T-helper 22 cell (primary cell): ENCODE data around the gene PDXP.

Experiments
- DNase-seq: peaks from one replicate; pipeline ENCODE4 v3.0.0-alpha.2; 2020; ENCODE audit warnings: low read depth

PDXP gene

DNA sequence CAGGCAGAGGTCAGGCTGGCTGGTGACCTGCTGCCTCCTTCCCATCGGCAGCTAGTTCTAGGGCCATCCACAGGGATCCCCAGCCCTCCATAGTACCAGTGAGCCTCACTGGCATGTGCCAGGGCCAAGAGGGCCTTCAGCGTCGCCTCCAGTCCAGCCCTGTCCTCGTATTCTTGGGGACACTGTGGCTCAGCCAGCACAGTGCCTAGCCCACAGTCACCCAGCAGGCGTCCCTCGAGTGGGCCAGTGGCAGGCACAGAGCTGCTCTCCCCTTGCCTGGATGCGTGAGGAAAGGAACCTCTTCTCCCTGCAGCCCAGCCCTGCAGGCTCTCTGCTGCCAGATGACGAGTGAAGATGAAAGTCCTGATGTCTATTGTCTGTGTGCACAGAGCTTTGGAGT is 29.7 kb upstream of the PDXP start:
- DNase-seq: no peak

- DNase-seq: no peak
Observed at GRCh38 chr22:37629928-37630327, 28.6 kb upstream of the PDXP start.

- no peak for DNase-seq
Observed at GRCh38 chr22:37630839-37631435, 27.6 kb upstream of the PDXP start.

DNA sequence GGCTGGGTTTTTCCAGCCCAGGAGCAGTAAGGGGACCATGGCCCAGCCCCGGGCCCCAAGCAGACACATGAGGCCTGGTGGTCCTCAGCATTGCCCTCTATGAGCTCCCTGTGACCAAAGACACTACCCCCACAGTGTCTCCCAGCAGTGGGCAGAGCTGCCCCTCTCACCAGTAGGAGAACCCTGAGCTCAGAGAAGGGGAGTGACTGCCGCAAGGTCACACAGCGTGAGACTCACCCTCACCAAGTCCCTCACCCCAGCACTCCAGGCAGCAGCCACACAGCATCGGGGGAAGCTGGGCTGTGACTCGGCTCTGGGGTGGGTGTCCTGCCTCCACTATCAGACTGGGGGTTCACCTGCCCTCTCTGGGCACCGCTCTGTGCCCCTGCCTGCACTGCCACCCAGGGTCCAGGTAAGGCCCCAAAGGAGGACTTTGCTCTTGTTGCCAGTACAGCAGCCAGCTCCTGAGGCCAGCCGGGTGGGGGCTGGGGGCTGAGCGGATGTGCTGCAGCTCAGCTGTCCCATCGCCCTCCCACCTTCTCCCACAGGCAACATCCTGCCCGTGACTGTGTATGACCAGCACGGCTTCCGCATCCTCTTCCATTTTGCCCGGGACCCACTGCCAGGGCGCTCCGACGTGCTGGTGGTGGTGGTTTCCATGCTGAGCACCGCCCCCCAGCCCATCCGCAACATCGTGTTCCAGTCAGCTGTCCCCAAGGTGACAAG is 26.9 kb upstream of the PDXP start:
- no peak for DNase-seq

DNA sequence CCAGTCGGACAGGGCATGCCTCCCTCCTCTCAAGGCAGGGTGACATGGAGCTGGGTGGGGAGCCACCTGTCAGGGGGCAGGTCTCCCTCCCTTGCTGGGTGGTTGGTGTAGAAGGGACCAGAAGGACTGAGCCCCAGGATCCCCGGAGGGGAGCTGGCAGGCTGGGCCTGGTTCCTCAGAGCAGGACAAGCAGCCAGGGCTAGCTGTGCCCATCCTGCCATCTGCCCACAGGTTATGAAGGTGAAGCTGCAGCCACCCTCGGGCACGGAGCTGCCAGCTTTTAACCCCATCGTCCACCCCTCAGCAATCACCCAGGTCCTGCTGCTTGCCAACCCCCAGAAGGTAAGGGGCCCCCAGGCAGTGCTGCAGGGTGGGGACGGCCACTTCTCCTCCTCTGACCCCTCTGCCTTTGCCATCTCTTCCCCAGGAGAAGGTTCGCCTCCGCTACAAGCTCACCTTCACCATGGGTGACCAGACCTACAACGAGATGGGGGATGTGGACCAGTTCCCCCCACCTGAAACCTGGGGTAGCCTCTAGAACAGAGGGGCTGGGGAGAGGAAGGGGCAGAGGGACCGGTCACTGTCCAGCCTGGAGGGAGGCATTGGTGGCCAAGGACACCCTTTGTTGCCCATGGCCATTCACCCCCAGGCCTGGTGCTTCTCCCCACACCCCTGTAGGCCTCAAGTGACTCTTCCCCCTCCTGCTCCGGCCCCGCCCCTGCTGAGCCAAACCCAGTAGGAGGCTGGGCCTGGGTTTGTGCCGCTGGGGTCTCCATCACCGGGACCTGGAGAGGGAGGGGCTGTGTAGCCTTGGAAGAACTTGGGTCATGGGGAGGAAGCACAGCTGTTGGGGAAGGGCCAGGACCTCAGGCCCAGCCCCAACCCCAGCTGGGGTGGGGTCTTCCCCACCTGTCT is 26.1 kb upstream of the PDXP start:
- no peak for DNase-seq

- no peak for DNase-seq
Observed at GRCh38 chr22:37633089-37633624, 25.4 kb upstream of the PDXP start.

DNA sequence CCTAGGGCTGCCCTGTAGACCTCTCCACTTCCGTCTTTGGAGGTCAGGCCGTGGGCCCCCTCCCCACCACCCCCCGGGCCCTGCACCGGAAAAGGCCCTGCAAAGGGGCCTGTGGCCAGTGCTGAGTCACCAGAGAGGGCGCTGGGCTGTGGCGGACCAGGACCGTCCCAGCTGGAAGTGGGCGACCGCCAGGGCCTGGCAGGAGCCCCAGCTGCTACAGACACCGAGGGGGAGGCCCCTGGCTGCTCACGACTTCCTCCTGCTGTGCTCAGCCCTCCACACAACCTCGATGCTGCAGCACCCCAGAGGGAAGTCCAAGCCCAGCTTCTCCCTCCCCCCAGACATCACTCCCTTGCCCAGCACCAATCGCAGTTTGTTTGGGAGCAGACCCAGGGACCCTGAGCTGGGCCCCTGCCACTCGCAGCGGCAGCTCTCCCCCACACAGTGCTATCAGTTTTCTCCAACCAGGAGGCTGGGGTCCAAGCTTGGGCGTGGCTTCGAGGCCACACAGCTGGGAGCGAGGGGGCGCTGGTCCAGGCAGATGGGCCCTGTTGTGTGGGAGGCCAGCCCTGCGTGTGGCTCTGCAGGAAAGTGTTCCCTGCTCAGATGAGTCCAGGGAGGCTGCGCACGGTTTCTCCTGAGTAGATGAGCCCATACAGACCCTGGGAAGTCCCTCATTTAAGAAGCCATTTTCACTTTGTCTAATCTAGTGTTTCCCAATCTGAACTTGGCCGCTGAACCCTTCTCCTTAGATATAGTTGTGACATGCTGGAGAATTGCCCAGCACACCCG is 24.7 kb upstream of the PDXP start:
- peak; percentile 40 for DNase-seq

GRCh38 chr22:37634417-37634924 is 24.1 kb upstream of the PDXP start:
- DNase-seq: no peak

GRCh38 chr22:37635157-37635556 is 23.4 kb upstream of the PDXP start:
- no peak for DNase-seq

DNA sequence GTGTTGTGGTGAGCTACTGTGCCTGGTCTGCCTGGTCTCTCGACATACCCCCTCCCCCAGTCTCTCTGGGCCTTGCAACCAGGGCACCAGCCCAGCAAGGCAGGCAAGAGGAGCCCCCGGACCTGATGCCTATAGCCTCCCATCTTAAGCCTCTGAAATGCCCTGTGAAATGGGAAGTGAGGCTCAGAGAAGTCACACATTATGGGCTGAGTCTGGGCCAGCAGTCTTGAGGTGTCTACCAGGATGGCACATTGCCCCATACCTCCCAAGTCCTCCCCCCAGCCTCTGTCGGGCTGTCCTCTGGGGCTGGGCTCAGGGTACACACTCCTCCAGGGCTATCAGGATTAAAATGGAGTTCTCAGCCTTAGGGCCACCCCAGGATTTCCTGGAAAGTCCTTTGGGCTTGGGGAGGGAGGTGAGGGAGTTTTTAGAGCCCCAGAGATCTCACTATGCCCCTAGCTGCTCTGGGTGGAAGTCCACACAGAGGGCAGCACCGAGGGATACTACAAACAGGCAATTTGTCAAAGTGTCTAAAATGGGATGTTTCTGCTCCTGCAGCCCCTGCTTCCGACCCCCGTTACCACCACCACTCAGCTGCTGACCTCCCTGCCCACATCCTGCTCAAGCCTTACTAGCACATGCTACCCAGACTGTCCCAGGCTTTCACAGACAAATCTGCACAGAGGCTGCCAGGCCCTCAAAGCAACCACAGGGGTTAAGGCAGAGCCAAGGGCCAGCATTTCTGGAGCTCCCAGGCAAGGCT is 22.2 kb upstream of the PDXP start:
- no peak for DNase-seq

DNA sequence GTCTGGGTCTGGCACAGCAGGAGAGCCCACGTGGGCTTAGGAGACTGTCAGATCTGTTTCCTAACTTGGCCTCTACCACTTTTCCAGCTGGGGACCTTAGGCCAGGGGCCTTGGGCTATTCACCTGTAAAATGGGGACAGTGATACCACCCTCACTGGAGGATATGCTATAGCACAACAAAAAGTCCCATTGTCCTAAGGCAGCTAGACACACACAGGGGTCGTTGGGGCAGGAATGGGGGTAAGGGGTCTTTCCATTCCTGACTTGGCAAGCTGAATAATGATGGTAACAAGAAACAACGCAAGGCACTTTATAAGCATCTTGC is 21.6 kb upstream of the PDXP start:
- DNase-seq: no peak

GRCh38 chr22:37638391-37639069 is 20.0 kb upstream of the PDXP start:
- DNase-seq: no peak

GRCh38 chr22:37639070-37639760 is 19.3 kb upstream of the PDXP start, which contains the start of gene SH3BP1:
Gene SH3BP1, plus strand, starts transcription at chr22:37639669. Its CDS starts 119 bp downstream, at chr22:37639788.
- peak; percentile 54 for DNase-seq

GRCh38 chr22:37639771-37640590 is 18.5 kb upstream of the PDXP start:
- no peak for DNase-seq

DNA sequence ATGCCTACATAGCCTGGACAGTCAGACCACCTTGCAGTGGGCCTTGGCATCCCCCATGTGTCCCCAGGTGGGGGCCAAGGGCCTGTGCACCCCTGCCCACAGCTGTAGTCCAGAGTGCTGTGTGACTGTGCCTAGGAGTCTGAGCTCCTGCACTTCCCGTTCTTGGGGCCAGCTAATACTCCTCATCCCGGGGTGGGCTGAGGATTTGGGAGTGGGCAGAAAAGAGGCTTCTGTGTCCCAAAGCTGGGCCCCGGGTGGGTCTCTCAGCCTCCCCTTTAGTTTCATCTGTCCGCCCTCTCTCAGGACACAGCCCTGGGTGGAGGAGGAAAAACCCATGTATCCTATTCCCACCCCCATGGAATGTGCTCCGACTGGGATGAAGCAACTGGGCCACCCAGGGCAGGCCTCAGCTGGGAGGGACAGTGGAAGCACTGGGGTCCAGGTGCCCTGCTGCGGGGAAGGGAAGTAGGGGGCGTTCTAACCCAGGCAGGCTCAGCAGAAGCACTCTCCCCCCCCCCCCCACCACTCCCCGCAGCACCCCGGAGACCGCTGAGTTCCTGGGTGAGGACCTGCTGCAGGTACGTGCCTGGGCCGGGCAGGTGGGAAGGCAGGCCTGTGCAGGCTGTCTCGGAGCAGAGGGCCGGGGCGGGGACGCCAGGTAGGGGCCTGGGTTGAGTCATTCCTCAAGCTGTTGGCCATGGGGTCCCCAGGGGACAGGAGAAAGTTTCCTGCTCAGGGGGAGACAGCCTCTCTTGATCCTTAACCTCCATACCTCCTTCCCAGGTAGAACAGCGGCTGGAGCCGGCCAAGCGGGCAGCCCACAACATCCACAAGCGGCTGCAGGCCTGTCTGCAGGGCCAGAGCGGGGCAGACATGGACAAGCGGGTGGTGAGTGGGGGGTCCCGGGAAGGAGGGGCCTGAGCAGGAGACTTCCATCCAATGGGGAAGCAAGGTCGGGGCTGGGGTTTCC is 17.6 kb upstream of the PDXP start:
- DNase-seq: no peak

- no peak for DNase-seq
Observed at GRCh38 chr22:37641561-37641949, 17.0 kb upstream of the PDXP start.

DNA sequence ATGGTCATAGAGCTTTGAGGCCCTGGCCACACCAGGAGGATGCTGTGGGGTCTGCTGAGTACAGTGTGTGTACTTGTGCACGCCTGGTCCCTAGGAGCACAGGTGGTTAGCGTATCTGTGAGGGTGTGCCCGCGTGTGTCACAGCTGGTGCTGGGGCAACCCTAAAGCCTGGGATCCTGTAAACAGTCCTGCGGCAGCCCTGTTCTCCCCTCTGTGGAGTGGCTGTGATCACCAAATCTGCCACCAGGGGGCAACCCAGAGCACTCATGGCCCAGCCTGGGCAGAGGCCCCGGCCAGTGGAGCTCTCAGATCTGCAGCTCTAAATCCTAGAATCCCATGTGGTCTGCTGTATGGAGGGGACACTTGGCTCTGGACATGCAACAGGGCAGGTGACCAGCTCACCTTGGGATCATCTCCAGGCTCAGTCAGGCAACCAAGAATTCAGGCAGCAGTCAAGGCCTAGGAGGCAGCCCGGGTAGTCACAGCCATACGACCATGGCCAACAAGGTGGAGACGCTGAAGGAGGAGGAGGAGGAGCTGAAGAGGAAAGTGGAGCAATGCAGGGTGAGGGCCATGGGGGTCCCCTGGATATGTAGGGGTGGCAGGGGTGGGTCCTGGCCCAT is 15.2 kb upstream of the PDXP start:
- peak; percentile 54 for DNase-seq
